Natural killer cell (primary cell): Measurements from ENCODE around the gene PNKD. TPM values are rescaled to one million over a fixed set of nuclear protein-coding genes. Genes with fewer than 3 reads are reported as not detected.

Experiments
- ATAC-seq, 3 donors: fragments of 150-1000 bp in 2 of 3; fragments of 200-7000 bp in 1 of 3; cut with Tn5 transposase; 1 replicate in 1 of 3; 2 replicates in 2 of 3; pipeline ENCODE4 v1.10.0; 2021; ENCODE audit warnings: mild to moderate bottlenecking in 2 of 3, moderate library complexity in 2 of 3
- DNase-seq, 2 donors: peaks; one replicate each; pipeline versions ENCODE4 v3.0.0 to v3.0.0-alpha.2; 2013 to 2021; ENCODE audit warnings: mixed read lengths in 1 of 2
- H3K27ac ChIP-seq: one replicate; pipeline ENCODE4 v1.5.1; 2013; ENCODE audit warnings: mild to moderate bottlenecking, low read length
- H3K27me3 ChIP-seq: one replicate; pipeline ENCODE4 v1.6.1; 2013; ENCODE audit warnings: low read length; ENCODE audit not compliant: control insufficient read depth, insufficient read depth
- H3K36me3 ChIP-seq: one replicate; pipeline ENCODE4 v1.6.1; 2013; ENCODE audit warnings: low read length; ENCODE audit not compliant: control insufficient read depth, insufficient read depth
- H3K4me1 ChIP-seq: one replicate; pipeline ENCODE4 v1.6.1; 2013; ENCODE audit warnings: low read length; ENCODE audit not compliant: control insufficient read depth, insufficient read depth
- H3K4me3 ChIP-seq: one replicate; pipeline ENCODE4 v1.5.1; 2013; ENCODE audit warnings: low read length
- H3K9me3 ChIP-seq: one replicate; pipeline ENCODE4 v1.6.1; 2013; ENCODE audit warnings: low read length; ENCODE audit not compliant: control insufficient read depth, insufficient read depth
- H3K27ac Mint-ChIP-seq, 2 donors: one replicate each; pipeline ENCODE4 v1.8.0; 2022; ENCODE audit warnings: mild to moderate bottlenecking in 2 of 2, mixed read lengths in 2 of 2, moderate library complexity in 1 of 2
- H3K27me3 Mint-ChIP-seq, 2 donors: one replicate each; pipeline ENCODE4 v1.8.0; 2022; ENCODE audit warnings: low read depth in 2 of 2, mixed read lengths in 2 of 2
- H3K36me3 Mint-ChIP-seq: one replicate; pipeline ENCODE4 v1.8.0; 2022; ENCODE audit warnings: mixed read lengths
- H3K4me1 Mint-ChIP-seq, 2 donors: one replicate each; pipeline ENCODE4 v1.8.0; 2022; ENCODE audit warnings: mixed read lengths in 2 of 2
- H3K4me3 Mint-ChIP-seq: one replicate; pipeline ENCODE4 v1.8.0; 2022; ENCODE audit warnings: mild to moderate bottlenecking, moderate library complexity, mixed read lengths
- H3K9me3 Mint-ChIP-seq, 2 donors: one replicate each; pipeline ENCODE4 v1.8.0; 2022; ENCODE audit warnings: mixed read lengths in 2 of 2
- WGBS: methylation state at CpG from one replicate; pipeline ENCODE4 v1.1.7; 2013; ENCODE audit warnings: missing lambda C conversion rate; ENCODE audit not compliant: insufficient coverage; 5-methylcytosine and 5-hydroxymethylcytosine counted together
- intact Hi-C: fragments of 100-400 bp; cut with micrococcal nuclease; formaldehyde crosslinking; loops from one replicate; pipeline ENCODE4 v1.14.2; 2022
- total RNA-seq, 4 donors: library from RNA; stranded (reverse); fragments of 120-200 nt in 1 of 4; gene quantifications; one replicate each; pipeline versions ENCODE4 v1.2.3 to v1.2.4, GENCODE V29; 2013 to 2022
- TF ChIP-seq, protein P1 (sequence below): fragments of 200-600 bp; IDR thresholded peaks from one replicate; pipeline ENCODE4 v1.8.0; 2022; ENCODE audit warnings: antibody characterized with exemption

The PNKD gene
- total RNA-seq, 3 donors from 2014 or later (not counting 1 experiment from before 2014, with no cell fraction given): 18.8 to 21.3 (median 18.9) TPM

DNA sequence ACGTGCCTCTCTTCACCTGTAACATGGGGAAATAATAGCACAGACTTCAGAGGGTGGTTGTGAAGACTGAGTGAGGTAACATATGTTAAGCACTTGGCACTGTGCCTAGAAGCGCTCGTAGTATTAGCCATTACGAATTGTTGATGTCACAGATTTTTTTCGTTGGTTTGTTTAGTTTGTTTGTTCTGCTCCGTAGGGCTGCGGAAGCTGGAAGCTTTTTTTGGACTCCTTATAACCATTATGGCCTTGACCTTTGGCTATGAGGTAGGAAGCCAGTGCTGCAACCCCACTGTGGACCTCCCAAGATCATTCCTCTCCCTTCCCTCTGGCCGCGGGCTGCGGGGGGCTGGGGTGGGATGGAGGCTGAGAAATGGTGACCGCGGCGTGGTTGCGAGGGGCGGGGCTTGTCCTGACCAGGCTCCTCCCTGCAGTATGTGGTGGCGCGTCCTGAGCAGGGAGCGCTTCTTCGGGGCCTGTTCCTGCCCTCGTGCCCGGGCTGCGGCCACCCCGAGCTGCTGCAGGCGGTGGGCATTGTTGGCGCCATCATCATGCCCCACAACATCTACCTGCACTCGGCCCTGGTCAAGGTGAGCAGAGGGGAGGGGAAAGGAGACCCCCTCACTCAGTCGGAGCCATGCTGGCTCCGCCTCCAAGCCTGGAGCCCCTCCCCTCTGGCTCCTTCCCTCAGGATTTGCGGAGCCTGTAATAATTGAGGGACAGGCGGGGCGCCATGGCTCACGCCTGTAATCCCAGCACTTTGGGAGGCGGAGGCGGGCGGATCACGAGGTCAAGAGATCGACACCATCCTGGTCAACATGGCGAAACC lies 117.3 kb downstream of the PNKD start:
- TF ChIP-seq, protein P1, sequence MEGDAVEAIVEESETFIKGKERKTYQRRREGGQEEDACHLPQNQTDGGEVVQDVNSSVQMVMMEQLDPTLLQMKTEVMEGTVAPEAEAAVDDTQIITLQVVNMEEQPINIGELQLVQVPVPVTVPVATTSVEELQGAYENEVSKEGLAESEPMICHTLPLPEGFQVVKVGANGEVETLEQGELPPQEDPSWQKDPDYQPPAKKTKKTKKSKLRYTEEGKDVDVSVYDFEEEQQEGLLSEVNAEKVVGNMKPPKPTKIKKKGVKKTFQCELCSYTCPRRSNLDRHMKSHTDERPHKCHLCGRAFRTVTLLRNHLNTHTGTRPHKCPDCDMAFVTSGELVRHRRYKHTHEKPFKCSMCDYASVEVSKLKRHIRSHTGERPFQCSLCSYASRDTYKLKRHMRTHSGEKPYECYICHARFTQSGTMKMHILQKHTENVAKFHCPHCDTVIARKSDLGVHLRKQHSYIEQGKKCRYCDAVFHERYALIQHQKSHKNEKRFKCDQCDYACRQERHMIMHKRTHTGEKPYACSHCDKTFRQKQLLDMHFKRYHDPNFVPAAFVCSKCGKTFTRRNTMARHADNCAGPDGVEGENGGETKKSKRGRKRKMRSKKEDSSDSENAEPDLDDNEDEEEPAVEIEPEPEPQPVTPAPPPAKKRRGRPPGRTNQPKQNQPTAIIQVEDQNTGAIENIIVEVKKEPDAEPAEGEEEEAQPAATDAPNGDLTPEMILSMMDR: no peak
- Histone ChIP-seq H3K9me3 (no peaks in the 10 kb centered on the region), H3K4me1 (peaks cover 31% of the 10 kb centered on the region), H3K27me3 (peaks cover 4% of the 10 kb centered on the region), H3K4me3 (no peak overlapping the region), H3K27ac (no peak overlapping the region), H3K36me3 (no peaks in the 10 kb centered on the region)
- Mint-ChIP-seq H3K27ac (peak overlapping the region in 1 of 2 donors; percentile 79), H3K4me1 (peaks cover 7 to 18% of the 10 kb centered on the region in 2 donors), H3K9me3 (no peaks in the 10 kb centered on the region), H3K27me3 (peaks cover 0 to 2% of the 10 kb centered on the region in 2 donors), H3K4me3 (peak overlapping the region; percentile 17), H3K36me3 (no peaks in the 10 kb centered on the region)
- WGBS: 33% methylated on average over 33 of the region's 38 CpGs
- intact Hi-C loops: no loop called here
- ATAC-seq (peak; percentile 43 to 71 (median 65)), DNase-seq (peak in 1 of 2 donors; percentile 70)

DNA sequence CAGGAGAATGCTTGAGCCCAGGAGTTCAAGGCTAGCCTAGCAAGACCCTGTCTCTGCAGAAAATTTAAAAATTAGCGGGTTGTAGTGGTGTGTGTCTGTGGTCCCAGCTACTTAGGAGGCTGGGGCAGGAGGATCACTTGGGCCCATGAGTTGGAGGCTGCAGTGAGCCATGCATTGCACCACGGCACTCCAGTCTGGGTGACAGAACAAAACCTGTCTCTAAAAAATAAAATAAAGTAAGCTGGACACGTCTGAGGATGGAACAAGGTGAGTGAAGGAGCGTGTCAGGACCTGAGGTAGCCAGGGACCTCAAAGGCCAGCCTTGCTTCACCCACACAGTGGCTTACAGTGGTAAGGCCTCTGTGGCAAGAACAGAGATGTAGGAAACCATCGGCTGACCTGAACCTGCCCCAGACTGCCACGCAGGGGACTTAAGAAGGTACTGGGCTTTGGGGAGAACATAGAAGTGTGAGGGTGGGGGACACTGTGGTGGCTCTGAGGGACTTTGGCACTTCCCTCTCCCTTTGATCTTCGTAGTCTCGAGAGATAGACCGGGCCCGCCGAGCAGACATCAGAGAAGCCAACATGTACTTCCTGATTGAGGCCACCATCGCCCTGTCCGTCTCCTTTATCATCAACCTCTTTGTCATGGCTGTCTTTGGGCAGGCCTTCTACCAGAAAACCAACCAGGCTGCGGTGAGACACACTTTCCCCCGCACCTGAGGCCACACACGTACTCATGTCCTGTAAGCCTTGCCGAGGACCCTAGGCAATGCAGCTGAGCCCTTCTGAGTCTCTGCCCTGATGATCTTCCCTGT lies 119.2 kb downstream of the PNKD start:
- Histone ChIP-seq H3K4me3 (no peak overlapping the region), H3K36me3 (no peaks in the 10 kb centered on the region), H3K9me3 (no peaks in the 10 kb centered on the region), H3K4me1 (peaks cover 47% of the 10 kb centered on the region), H3K27ac (peak overlapping the region; percentile 63), H3K27me3 (peaks cover 4% of the 10 kb centered on the region)
- Mint-ChIP-seq H3K9me3 (no peaks in the 10 kb centered on the region), H3K27me3 (peaks cover 0 to 2% of the 10 kb centered on the region in 2 donors), H3K36me3 (no peaks in the 10 kb centered on the region), H3K4me1 (peaks cover 15 to 36% of the 10 kb centered on the region in 2 donors), H3K27ac (peak overlapping the region in 1 of 2 donors; percentile 66), H3K4me3 (no peak overlapping the region)
- TF ChIP-seq, protein P1: no peak
- DNase-seq: peak in 1 of 2 donors; percentile 5
- WGBS: 55% methylated on average over 17 of the region's 17 CpGs
- ATAC-seq: peak in 1 of 3 donors; percentile 13
- intact Hi-C loops: no loop called here

DNA sequence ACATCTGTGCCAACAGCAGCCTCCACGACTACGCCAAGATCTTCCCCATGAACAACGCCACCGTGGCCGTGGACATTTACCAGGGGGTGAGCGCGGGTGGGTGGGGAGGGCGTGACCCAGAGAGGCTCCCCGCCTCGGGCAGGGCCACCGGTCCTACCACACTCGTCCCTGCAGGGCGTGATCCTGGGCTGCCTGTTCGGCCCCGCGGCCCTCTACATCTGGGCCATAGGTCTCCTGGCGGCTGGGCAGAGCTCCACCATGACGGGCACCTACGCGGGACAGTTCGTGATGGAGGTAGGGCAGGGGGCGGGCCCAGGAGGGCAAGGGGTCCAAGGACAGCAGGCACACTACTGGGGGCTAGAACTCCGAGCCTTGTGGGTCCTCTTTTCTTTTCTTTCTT lies 120.9 kb downstream of the PNKD start:
- Mint-ChIP-seq H3K4me3 (no peak overlapping the region), H3K36me3 (no peaks in the 10 kb centered on the region), H3K4me1 (peaks cover 23 to 51% of the 10 kb centered on the region in 2 donors), H3K27ac (no peak overlapping the region), H3K9me3 (no peaks in the 10 kb centered on the region), H3K27me3 (peaks cover 0 to 2% of the 10 kb centered on the region in 2 donors)
- Histone ChIP-seq H3K4me1 (peaks cover 61% of the 10 kb centered on the region), H3K9me3 (no peaks in the 10 kb centered on the region), H3K27ac (no peak overlapping the region), H3K4me3 (no peak overlapping the region), H3K27me3 (peaks cover 4% of the 10 kb centered on the region), H3K36me3 (no peaks in the 10 kb centered on the region)
- intact Hi-C loops: no loop called here
- ATAC-seq (no peak), DNase-seq (no peak)
- 96% methylated on average over 23 of the region's 23 CpGs for WGBS
- TF ChIP-seq, protein P1: no peak
